Adrenal gland (tissue), 5 donors: Measurements from ENCODE around the gene EIF4E1B.

Source experiments
- POLR2A ChIP-seq, 2 donors: fragments of 450-650 bp; IDR thresholded peaks; one replicate each; pipeline ENCODE4 v1.6.1; 2017; ENCODE audit warnings: antibody characterized with exemption in 2 of 2, mild to moderate bottlenecking in 2 of 2, moderate library complexity in 1 of 2
- TF ChIP-seq, protein P1 (sequence below), 6 experiments: fragments of 450-650 bp in 4 of 6; fragments of 200-600 bp in 2 of 6; sonication (generic) in 1 of 6; IDR thresholded peaks; 1 replicate in 5 of 6; 2 replicates in 1 of 6; pipeline versions ENCODE4 v1.5.1 to v1.8.0; 2016 to 2021; ENCODE audit warnings: antibody characterized with exemption in 6 of 6, mild to moderate bottlenecking in 2 of 6, moderate library complexity in 1 of 6
- donor health status: DM: no; HTN: no; CAD: no.

DNA sequence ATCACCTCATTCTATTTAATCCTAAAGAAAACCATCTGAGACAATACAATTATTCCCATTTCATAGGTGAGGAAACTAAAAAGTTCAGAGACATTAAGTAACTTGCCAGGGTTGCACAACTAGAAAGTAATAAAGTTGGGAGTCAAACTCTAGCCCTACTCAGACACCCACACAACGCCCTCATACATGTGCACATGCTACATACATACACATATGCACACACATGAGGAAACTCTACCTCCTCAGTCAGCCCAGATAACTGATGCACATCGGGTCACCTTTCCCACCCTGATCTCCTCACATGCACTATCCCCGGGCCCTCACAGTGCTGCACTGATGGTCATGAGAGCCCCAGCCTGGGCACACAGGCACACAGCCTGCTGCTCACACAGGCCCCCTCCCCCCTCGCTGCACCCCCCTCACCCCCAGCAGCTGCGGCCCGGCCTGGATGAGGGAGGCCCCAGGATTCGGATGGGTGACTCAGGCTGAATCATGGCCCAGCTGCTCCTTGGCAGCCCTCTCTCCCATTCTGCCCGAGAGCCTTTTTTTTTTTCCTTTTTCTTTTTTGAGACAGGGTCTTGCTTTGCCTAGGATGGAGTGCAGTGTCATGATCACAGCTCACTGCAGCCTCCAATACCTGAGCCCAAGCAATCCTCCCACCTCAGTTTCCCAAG lies 15.5 kb upstream of the EIF4E1B start:
- TF ChIP-seq, protein P1, sequence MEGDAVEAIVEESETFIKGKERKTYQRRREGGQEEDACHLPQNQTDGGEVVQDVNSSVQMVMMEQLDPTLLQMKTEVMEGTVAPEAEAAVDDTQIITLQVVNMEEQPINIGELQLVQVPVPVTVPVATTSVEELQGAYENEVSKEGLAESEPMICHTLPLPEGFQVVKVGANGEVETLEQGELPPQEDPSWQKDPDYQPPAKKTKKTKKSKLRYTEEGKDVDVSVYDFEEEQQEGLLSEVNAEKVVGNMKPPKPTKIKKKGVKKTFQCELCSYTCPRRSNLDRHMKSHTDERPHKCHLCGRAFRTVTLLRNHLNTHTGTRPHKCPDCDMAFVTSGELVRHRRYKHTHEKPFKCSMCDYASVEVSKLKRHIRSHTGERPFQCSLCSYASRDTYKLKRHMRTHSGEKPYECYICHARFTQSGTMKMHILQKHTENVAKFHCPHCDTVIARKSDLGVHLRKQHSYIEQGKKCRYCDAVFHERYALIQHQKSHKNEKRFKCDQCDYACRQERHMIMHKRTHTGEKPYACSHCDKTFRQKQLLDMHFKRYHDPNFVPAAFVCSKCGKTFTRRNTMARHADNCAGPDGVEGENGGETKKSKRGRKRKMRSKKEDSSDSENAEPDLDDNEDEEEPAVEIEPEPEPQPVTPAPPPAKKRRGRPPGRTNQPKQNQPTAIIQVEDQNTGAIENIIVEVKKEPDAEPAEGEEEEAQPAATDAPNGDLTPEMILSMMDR (IDR thresholded peaks at IDR 0.05) = no peak
- TF ChIP-seq POLR2A (IDR thresholded peaks at IDR 0.05) = no peak
